C4-2B (cell line): ENCODE measurements around the gene ECHS1.

Experiments
- H3K27ac ChIP-seq: fragments of 450-650 bp; 2 replicates; pipeline ENCODE4 v1.5.1; 2017
- ZFX ChIP-seq: fragments of 450-650 bp; IDR thresholded peaks from 2 replicates; pipeline ENCODE4 v1.6.1; 2017
- TF ChIP-seq, protein P1 (sequence below): fragments of 450-650 bp; conservative IDR thresholded peaks from 2 replicates; pipeline ENCODE4 v1.5.1; 2017; ENCODE audit warnings: mild to moderate bottlenecking

The ECHS1 gene

DNA sequence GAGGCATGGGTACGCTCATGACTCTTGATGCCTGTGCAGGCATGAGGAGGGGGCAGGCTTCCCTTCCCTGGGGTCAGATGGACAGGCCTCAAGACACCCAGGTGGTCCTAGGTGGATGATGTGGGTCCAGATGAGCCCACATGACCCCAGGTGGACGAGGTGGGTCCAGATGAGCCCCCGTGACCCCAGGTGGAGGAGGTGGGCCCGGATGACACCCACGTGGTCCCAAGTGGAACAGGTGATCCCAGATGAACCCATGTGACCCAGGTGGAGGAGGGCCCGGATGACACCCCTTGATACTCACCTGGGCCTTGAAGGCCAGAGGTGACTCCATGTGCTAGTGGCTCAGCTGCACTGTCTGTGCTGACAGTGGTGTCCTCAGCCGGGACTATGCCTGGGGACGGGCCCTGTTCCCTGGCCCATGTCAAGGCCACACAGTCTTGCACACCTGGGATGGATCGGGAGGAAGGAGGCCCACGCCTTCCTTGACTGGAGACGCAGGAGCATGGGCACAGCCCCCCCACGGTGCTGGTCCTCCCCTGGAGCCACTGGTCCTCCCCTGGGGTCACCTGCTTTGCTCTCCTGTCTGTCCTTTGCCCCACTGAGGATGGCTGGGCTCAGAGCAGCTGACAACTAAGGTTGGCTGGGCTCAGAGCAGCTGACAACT, 22.7 kb downstream of the ECHS1 start:
- TF ChIP-seq, protein P1, sequence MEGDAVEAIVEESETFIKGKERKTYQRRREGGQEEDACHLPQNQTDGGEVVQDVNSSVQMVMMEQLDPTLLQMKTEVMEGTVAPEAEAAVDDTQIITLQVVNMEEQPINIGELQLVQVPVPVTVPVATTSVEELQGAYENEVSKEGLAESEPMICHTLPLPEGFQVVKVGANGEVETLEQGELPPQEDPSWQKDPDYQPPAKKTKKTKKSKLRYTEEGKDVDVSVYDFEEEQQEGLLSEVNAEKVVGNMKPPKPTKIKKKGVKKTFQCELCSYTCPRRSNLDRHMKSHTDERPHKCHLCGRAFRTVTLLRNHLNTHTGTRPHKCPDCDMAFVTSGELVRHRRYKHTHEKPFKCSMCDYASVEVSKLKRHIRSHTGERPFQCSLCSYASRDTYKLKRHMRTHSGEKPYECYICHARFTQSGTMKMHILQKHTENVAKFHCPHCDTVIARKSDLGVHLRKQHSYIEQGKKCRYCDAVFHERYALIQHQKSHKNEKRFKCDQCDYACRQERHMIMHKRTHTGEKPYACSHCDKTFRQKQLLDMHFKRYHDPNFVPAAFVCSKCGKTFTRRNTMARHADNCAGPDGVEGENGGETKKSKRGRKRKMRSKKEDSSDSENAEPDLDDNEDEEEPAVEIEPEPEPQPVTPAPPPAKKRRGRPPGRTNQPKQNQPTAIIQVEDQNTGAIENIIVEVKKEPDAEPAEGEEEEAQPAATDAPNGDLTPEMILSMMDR, result no peak
- TF ChIP-seq ZFX, result no peak

DNA sequence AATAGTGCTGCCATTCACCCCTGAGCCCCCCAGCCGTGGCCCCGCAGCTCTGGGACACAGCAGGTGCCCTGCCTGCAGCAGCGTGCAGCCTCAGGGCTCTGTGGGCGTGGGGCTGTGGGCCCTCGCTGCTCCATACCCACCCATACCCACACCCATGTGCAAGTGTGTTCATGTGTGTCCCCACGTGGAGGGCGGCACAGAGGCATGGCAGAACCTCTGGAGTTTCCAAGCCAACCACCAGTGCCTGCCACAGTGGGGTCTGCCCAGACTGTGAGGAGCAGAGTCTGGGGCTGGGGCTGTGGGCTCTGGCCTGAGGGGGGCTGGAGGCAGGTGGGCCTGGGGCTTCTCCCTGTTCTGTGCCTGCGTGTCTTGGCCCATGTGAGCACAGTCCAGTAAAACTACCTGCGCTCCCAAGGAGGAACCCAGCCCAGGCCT, 23.6 kb downstream of the ECHS1 start:
- TF ChIP-seq, protein P1, result no peak
- no peak for TF ChIP-seq ZFX
- no peak overlapping the region for H3K27ac ChIP-seq

More for the DNA sequence above, 22.7 kb downstream of the ECHS1 start:
- no peak overlapping the region for H3K27ac ChIP-seq

DNA sequence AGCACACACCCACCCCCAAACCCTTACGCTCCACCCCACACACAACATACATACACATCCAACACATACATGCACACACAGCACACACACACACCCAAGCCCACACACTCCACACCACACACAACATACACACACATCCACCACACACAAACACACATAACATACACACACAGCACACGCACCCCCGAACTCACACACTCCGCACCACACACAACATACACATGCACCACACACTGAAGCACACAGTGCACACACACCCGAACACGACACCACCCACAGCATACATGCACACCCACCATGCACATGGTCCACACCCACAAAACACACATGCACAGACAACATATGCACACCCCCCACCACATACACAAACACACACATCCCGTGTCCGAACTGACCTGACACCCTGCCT, 24.0 kb downstream of the ECHS1 start:
- no peak overlapping the region for H3K27ac ChIP-seq
- TF ChIP-seq ZFX, result no peak
- TF ChIP-seq, protein P1, result no peak

DNA sequence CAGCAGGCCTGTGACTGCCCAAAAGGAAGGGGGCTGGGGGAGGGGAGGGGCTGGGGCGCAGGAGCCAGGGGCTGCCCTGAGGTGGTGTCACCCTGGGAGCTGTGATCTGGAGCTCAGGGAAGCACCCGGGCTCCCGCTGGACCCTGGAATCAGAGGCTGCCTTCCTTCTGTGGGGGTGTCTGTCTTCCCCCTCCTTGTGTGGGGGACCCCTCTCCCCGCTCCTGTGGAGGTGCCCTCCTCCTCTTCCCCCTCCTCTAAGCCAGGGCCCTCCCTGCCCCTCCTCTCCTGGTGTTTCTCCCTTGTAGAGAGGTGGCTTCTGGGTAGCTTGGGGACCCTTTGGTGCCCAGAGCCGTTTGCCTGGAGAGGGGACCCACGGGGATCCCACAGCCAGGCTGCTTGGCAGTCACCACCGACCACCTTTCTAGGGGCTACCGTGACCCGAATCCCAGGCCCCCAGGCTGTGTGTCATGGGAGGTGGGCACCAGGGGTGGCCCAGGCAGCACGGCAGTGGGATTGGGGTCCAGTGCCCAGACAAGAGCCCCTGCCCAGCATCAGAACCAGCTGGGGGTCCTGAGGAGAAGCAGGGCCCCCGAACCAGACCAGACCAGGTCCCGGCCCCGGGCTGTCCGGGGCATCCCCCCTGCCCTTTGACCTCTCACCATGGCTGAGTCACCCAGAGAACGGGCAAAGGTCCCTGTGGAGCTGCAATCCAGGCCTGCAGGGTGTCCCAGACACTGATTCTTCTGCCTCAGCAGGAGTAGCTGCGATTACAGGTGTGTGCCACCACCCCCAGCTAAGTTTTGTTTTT, 25.2 kb downstream of the ECHS1 start:
- TF ChIP-seq ZFX, result no peak
- TF ChIP-seq, protein P1, result no peak
- no peak overlapping the region for H3K27ac ChIP-seq

DNA sequence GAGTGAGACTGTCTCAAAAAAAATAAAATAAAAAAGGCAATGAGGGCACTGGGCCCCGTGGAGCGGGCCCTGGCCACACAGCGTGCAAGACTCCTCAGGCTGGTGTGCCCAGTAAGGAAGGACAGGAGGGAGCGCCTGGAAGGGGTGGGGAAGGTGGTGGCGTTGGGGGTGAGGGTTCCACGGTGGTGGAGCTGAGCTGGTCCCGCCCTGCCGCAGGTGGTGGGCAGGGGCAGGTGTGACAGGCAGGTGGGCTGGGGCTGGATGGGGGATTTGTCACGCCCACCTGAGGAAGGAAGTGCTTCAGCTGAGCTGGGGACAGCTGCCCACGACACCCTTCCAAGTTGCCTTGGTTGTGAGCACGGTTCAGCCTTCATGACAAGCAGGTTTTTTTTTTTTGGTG, 26.7 kb downstream of the ECHS1 start:
- H3K27ac ChIP-seq, result no peak overlapping the region
- TF ChIP-seq, protein P1, result no peak
- TF ChIP-seq ZFX, result no peak

DNA sequence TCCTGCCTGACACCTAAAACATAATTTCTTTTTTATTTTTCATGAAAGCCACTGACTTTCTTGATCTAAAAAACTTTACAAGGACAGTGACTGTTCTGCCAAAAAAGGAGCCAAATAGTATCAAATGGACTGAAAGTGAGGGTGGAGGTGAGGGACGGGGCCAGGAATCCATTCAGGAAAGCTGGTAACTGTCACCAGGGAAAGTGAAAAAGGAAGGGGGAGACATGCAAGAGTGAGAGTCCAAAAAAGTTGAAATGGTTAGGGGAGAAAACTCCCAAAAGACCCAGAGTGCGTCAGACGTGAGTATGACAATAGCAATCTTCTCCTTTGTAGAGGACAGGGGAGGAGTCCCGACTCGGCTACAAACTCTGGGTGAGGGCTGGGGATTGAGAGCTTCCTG, 28.9 kb downstream of the ECHS1 start:
- no peak overlapping the region for H3K27ac ChIP-seq
- TF ChIP-seq, protein P1, result no peak
- no peak for TF ChIP-seq ZFX

DNA sequence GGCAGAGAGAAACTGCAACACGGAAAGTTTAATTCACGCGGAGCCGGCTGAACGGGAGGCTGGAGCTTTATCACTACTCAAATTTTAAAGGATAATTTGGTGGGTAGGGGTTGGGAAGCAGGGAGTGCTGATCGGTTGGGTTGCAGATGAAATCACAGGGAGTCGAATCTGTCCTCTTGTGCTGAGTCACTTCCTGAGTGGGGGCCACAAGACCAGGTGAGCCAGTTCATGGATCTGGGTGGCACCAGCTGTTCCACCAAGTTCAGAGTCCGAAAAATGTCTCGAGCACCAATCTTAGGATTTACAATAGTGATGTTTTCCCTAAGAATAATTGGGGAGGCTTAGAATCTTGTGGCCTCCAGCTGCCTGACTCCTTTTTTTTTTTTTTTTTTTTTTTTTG, 29.6 kb downstream of the ECHS1 start:
- no peak overlapping the region for H3K27ac ChIP-seq
- no peak for TF ChIP-seq ZFX
- TF ChIP-seq, protein P1, result no peak
